Stimulated activated CD4-positive, alpha-beta T cell treated with anti-CD3 and anti-CD28 coated beads, Interleukin-4, amount 100 ng/mL, for 1 hour (primary cell): ENCODE results near the gene SLC12A3.
"Not testable (repeated sequence)": the region's sequence is repeated elsewhere in the genome, so short reads cannot be mapped to it uniquely, and the experiment has no call there.

ENCODE experiments used
- DNase-seq: peaks from one replicate; pipeline ENCODE4 v3.0.0-alpha.2; 2020

Gene SLC12A3

DNA sequence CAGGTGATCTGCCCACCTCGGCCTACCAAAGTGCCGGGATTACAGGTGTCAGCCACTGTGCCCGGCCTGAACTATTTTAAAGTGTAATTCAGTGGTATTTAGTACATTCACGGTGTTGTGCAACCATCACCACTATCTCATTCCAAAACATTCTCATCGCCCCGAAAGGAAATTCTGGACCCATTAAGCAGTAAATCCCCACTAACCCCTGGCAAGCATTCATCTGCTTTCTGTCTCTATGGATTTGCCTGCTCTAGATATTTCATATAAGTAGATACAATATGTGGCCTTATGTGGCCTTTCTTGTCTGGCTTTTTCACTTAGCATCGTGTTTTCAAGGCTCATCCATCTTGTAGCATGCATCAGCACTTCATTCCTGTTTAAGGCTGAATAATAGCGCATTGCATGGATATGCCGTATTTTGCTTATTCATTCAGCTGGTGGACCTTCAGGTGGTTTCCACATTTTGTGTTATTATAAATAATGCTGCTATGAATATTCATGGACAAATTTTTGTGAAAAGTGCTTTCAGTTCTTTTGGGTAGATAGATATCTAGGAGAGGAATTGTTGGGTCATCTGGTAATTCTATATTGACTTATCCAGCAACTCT lies 58.6 kb downstream of the SLC12A3 start:
- DNase-seq, result no peak

DNA sequence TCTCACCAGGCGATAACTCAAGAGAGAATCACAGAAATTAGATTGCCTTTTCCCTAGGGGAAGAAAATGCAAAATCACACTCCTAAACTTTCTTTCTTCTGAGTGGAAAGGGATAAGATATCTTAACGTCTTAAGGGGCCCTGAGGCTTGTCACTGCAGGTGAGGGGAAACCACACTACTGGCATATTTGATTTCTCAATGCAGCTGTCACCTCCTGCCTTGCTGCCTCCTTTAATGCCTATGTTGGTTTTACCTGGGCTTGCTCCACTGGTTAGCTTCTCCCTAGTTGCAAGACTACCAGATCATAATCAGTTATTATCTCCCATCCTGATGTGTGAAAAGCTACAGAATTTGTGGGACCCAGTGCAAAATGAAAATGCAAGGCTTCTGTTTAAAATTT lies 62.5 kb downstream of the SLC12A3 start:
- no peak for DNase-seq

- DNase-seq, result no peak
Observed at GRCh38 chr16:56929639-56930038, 64.6 kb downstream of the SLC12A3 start.

DNA sequence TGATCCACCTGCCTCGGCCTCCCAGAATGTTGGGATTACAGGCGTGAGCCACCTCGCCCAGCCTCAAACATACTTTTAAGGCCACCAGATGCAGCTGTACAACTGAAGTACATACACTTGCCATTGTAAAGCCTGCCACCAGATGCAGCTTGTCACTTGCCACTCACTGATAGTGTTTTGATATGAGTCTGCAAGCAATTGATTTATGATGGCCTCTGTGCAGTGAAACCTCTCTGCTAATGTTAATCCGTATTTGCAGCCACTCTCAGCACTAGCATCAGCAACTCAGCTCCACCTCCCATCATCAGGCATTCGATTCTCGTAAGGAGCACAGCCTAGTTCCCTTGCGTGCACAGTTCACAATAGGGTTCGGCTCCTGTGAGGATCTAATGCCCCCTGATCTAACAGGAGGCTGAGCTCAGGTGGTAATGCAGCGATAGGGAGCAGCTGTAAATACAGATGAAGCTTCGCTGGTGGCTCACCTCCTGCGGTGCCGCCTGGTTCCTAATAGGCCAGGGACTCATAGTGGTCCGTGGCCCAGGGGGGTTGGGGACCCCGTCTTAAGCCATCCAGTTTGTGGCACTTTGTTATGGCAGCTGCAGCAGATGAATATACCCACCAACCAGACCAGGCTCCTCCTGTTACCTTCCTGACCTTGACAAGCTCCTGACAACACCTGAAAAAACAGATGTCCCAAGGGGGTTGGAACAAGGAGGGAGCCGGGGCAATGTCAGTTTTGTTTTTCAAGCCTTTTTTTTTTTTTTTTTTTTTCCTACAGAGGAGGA lies 65.7 kb downstream of the SLC12A3 start:
- DNase-seq, result no peak

DNA sequence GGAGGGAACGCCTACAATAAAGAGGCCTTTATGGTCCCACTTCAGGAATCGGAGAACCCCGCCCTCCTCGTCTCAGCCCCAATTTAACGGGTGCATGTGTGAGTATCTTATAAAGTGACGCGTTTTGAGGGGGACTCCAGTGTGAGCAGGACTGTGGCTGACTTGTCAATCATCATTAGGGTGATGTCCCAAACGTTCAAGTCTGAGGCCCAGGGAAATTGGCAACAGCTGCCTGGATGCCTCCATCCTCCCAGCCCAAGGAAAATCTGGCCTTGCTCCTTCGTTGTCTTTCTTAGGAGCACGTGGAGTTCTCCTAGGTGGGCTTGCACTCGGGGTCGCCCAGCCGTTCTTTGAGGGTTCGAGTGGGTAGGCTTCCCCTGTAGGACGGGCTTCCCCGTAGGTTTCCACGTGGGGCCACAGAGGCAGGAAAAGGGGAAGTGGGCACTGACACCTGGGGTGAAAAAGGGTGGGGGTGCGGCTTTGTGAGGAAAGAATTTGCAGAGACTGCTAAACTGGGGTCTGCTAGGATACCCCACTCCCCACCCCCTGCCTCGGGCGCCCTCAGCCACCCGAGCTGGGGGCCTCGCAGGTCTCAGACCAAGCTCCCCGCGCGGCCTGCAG lies 66.4 kb downstream of the SLC12A3 start:
- no peak for DNase-seq

DNA sequence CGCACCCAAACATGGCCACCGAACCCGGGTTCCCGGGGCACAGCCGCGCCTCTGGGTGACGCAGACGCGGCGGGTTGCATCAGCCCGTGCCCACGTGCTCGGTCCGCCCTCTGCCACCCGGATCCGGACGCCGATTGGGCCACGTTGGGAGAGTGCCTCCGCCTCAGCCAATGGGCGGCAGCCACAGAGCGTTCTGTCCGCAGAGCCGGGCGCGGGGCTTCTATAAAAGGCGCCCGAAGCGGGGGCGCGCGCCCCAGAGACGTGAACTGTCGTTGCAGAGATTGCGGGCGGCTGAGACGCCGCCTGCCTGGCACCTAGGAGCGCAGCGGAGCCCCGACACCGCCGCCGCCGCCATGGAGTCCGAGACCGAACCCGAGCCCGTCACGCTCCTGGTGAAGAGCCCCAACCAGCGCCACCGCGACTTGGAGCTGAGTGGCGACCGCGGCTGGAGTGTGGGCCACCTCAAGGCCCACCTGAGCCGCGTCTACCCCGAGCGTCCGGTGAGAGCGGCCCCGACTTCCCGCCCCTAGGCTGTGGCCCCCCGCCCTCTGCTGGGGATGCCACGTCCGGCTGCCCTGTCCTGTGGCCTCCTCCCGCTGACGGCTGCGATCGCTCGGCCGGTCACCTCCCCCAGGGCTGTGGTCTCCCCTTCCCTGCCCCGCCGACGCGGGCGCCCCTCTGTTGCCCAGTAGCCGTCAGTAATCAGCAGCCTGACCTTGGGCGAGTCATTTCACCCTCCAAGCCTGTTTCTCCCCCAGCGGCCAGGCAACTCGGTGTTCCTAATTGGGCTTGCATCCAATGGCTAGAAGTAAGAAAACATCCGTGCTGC lies 67.1 kb downstream of the SLC12A3 start, which contains the start of gene HERPUD1:
Gene HERPUD1 (plus strand): TSS at position 251 of the 829 bp plus-strand sequence. CDS start 103 bp downstream, at position 354.
- DNase-seq, result peak; percentile 99

DNA sequence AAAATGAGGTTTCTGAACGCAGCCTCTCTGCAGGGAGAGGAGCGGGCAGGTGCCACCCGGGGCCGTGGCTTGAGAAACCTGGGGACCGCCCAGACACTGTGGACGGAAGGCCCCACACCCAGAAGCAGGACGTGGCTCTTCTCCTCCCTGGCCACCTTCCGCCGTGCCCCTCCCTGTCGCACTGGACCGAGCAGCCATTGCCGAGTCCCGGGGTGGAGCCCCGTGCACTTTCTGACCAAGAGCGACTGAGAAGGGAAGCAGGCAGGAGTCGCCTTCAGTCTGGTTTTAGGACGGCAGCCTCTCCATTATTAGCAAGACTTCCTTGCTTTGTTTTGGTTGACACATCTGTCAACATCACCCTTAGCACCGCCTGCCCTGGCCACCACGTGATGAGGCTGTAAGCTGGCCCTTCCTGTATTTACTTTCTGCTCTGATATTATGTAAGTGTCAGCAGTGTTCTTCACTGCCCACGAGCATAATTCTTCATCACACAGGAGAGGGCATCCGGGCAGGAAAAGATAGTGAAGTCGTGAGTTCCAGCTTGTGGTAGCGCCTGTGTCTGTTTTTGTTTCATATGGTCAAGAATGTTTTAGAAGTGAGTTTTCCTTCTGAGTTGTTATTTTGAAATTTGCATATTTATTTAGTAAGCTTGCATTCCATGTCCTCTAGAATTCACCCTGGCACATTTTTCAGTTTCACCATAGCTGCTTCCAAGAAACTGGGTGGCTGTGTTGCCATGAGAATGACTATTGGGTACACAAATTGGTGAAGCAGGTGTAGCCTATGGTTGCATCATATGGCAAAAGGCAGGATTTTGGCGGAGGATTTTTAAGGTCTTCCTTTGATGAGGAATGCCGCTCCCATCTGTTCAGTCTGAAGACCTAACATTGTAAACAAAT lies 68.0 kb downstream of the SLC12A3 start:
- peak; percentile 41 for DNase-seq

DNA sequence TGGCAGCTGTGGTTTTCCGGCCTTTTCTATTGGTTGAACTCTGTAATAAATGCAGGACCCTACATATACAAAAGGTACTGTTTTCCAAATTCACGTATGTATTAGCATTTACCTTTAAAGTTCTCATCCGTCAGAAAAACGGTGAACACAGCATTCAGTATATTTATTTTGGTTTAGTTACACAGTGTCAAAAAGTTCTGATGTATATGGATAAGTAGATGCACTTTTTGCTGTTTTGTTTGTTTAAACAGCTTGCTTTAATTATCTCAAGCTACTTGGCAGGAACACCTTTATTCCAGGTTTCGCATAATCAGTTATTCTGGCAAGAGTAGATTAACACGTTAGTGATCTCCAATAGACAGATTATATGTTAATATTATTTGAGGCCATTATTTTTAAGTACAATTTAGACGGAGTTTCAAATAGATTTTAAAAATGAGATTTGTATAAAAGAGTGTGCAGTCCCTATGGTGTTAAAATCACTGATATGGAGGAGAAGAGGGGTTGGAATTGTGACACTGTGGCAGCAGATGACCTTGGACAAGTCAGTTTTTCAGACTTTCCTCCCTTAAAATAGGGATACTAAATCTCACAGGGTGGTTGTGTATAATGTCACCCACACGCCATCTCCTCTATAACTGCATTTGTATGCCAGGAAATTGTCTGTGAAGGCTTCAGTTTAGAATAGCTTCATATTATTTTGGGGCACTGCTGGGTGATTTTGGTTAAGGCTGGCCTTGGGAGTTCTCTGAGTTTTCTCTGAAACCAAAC lies 69.0 kb downstream of the SLC12A3 start:
- no peak for DNase-seq

DNA sequence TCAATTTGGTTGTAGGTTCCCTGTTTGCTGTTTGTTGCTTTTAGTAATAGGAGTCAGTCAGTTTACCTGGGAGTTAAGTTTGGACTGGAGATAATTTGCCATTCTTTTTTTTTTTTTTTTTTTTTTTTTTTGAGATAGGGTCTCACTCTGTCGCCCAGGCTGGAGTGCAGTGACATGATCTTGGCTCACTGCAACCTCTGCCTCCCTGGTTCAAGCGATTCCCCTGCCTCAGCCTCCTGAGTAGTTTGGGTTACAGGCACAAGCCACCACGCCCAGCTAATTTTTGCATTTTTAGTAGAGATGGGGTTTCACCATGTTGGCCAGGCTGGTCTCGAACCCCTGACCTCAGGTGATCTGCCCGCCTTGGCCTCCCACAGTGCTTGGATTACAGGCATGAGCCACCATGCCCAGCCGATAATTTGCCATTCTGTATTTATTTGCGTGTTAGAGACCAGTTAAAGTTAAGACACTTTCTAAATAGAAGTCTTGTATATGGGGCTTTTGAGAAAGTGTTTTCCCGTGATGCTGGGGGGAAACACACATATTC lies 69.7 kb downstream of the SLC12A3 start:
- not testable (repeated sequence) for DNase-seq

GRCh38 chr16:56935201-56935600 lies 70.2 kb downstream of the SLC12A3 start:
- DNase-seq, result no peak

- DNase-seq, result no peak
Observed at GRCh38 chr16:56936491-56936890, 71.5 kb downstream of the SLC12A3 start.

GRCh38 chr16:56936950-56937349 lies 71.9 kb downstream of the SLC12A3 start:
- DNase-seq, result no peak

GRCh38 chr16:56938664-56939513 lies 73.9 kb downstream of the SLC12A3 start:
- DNase-seq, result no peak

DNA sequence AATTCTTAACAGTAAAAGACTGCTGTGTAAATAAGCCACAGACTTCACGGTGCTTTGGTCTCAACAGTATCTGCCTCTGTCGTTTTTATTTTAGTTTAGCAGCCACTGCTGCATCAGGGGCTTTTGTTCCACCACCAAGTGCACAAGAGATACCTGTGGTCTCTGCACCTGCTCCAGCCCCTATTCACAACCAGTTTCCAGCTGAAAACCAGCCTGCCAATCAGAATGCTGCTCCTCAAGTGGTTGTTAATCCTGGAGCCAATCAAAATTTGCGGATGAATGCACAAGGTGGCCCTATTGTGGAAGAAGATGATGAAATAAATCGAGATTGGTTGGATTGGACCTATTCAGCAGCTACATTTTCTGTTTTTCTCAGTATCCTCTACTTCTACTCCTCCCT lies 74.8 kb downstream of the SLC12A3 start:
- DNase-seq, result no peak

DNA sequence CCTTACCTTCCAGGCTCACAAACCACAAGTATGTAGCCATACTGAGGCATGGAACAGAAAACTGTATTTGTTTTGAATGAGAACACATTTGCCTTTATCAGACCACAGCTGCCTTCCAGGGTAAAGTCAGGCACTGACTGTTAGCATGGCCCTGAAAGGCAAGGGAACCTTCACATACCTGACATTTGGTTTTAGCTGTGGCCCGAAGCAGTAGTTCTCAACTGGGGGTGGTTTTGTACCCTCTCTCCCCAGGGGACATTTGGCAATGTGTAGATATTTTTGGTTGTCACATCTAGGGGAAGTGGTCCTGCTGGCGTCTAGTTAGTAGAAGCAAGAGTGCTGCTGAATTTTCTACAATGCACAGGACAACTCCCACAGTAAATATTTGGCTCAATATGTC lies 76.1 kb downstream of the SLC12A3 start:
- no peak for DNase-seq

GRCh38 chr16:56941856-56942331 lies 76.9 kb downstream of the SLC12A3 start:
- DNase-seq, result no peak

GRCh38 chr16:56943761-56944375 lies 78.9 kb downstream of the SLC12A3 start:
- no peak for DNase-seq

DNA sequence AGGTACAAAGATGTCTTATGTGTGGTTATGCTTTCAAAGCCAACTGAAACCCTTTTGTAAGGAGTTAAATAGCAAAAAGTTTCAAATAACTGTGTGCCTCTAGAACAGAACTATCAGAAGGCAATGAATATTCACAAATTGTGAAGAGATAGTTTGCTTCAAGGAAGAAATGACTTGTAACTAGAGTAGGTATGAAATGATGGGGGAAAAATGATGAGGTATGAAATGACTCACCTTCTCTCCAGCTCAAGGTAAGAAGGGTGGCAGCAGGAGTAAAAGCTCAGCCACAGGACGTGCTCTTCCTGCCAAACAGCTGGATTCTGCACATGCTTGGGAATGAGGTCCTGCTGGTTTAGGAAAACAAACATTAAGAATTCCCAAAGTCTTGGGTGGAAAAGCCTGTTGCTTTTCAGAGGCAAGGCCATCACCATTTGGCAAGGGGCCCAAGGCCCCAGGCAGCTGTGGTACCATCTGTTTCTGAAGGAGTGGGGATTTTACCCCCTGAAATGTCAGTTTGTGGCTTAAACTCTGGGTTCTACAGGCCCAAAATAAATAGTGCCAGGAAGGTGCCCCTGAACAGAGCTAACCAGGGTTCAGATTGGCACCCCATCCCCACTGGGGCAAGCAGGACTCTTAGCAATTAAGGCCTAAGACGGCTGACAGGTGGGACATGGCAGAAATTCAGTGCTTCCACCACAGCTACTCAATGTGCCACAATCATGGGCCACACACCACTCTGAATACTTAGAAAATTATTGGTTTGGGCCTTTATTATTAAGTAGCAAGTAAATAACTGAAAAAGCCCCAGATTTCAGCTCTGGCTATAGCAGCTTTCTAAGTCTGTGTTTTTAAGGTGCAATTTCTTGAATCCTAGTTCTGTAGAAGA lies 80.2 kb downstream of the SLC12A3 start:
- DNase-seq, result peak; percentile 23
